ENCODE measurements around the gene SLMAP.

The SLMAP gene

GRCh38 chr3:57729334-57730045 lies 26.6 kb upstream of the SLMAP start:
- H3K4me2 ChIP-seq (ENCODE audit: low read depth, low read length), result no peak overlapping the region
- H3K9me3 ChIP-seq (replicated peaks; ENCODE audit: insufficient read depth, low read length), result no peaks in the 10 kb centered on the region
- DNase-seq, result no peak
- H3K27ac ChIP-seq (ENCODE audit: low read length), result no peak overlapping the region
- no peaks in the 10 kb centered on the region for H3K27me3 ChIP-seq (replicated peaks; ENCODE audit: insufficient read depth, low read length)
- no peaks in the 10 kb centered on the region for H4K20me1 ChIP-seq (ENCODE audit: insufficient read depth, low read length)
- no peaks in the 10 kb centered on the region for H3K79me2 ChIP-seq (ENCODE audit: low read length)
- H3K9me2 ChIP-seq (replicated peaks; ENCODE audit: insufficient read depth, low read length), result no peaks in the 10 kb centered on the region
- H3K9ac ChIP-seq (ENCODE audit: low read length), result no peak overlapping the region
- H3K36me3 ChIP-seq (replicated peaks; ENCODE audit: insufficient read depth, low read length), result no peaks in the 10 kb centered on the region
- H2AFZ ChIP-seq (ENCODE audit: low read length), result no peak overlapping the region
- H3K4me3 ChIP-seq (ENCODE audit: low read length), result no peak overlapping the region
- H3K4me1 ChIP-seq (ENCODE audit: low read length), result no peaks in the 10 kb centered on the region
- H3F3A ChIP-seq (ENCODE audit: insufficient read depth, low read length), result no peaks in the 10 kb centered on the region
- TF ChIP-seq, protein P1, sequence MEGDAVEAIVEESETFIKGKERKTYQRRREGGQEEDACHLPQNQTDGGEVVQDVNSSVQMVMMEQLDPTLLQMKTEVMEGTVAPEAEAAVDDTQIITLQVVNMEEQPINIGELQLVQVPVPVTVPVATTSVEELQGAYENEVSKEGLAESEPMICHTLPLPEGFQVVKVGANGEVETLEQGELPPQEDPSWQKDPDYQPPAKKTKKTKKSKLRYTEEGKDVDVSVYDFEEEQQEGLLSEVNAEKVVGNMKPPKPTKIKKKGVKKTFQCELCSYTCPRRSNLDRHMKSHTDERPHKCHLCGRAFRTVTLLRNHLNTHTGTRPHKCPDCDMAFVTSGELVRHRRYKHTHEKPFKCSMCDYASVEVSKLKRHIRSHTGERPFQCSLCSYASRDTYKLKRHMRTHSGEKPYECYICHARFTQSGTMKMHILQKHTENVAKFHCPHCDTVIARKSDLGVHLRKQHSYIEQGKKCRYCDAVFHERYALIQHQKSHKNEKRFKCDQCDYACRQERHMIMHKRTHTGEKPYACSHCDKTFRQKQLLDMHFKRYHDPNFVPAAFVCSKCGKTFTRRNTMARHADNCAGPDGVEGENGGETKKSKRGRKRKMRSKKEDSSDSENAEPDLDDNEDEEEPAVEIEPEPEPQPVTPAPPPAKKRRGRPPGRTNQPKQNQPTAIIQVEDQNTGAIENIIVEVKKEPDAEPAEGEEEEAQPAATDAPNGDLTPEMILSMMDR (IDR thresholded peaks at IDR 0.05; ENCODE audit: low read length), result no peak
- no peak for TF ChIP-seq EZH2phosphoT487 (IDR thresholded peaks at IDR 0.05; ENCODE audit: low read length)
- no peak for TF ChIP-seq EZH2 (optimal IDR thresholded peaks at IDR 0.05; ENCODE audit: low read depth, low read length)

DNA sequence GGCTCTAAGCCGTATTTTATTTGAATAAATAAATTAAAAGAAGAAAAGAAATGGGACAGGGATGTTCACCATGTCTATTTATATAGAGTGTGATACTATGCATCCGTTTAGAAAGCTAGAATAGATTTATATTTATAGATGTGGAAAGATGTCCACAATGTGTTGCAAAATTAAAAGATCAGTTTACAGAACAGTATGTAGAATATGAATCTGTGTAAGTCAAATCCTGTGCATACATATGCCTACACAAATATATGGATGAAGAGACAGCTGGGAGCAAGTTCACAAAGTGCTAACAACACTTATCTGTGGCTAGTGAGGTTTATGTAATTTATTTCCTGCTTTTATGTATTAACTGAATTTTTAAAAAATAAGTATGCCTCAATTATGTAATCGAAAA lies 25.4 kb upstream of the SLMAP start:
- H3K9me3 ChIP-seq (replicated peaks; ENCODE audit: insufficient read depth, low read length), result no peaks in the 10 kb centered on the region
- no peak overlapping the region for H3K9ac ChIP-seq (ENCODE audit: low read length)
- no peak for DNase-seq
- no peak overlapping the region for H3K4me3 ChIP-seq (ENCODE audit: low read length)
- H3K9me2 ChIP-seq (replicated peaks; ENCODE audit: insufficient read depth, low read length), result no peaks in the 10 kb centered on the region
- no peak overlapping the region for H2AFZ ChIP-seq (ENCODE audit: low read length)
- no peaks in the 10 kb centered on the region for H3K36me3 ChIP-seq (replicated peaks; ENCODE audit: insufficient read depth, low read length)
- no peak overlapping the region for H3K27ac ChIP-seq (ENCODE audit: low read length)
- H4K20me1 ChIP-seq (ENCODE audit: insufficient read depth, low read length), result no peaks in the 10 kb centered on the region
- no peaks in the 10 kb centered on the region for H3F3A ChIP-seq (ENCODE audit: insufficient read depth, low read length)
- no peak overlapping the region for H3K4me2 ChIP-seq (ENCODE audit: low read depth, low read length)
- no peaks in the 10 kb centered on the region for H3K27me3 ChIP-seq (replicated peaks; ENCODE audit: insufficient read depth, low read length)
- TF ChIP-seq EZH2phosphoT487 (IDR thresholded peaks at IDR 0.05; ENCODE audit: low read length), result no peak
- TF ChIP-seq EZH2 (optimal IDR thresholded peaks at IDR 0.05; ENCODE audit: low read depth, low read length), result no peak
- TF ChIP-seq, protein P1 (IDR thresholded peaks at IDR 0.05; ENCODE audit: low read length), result no peak
- H3K79me2 ChIP-seq (ENCODE audit: low read length), result no peaks in the 10 kb centered on the region
- H3K4me1 ChIP-seq (ENCODE audit: low read length), result no peaks in the 10 kb centered on the region

- no peaks in the 10 kb centered on the region for H3F3A ChIP-seq (ENCODE audit: insufficient read depth, low read length)
- H3K79me2 ChIP-seq (ENCODE audit: low read length), result no peaks in the 10 kb centered on the region
- TF ChIP-seq, protein P1 (IDR thresholded peaks at IDR 0.05; ENCODE audit: low read length), result no peak
- no peak for TF ChIP-seq EZH2phosphoT487 (IDR thresholded peaks at IDR 0.05; ENCODE audit: low read length)
- no peak for TF ChIP-seq EZH2 (optimal IDR thresholded peaks at IDR 0.05; ENCODE audit: low read depth, low read length)
- H3K4me1 ChIP-seq (ENCODE audit: low read length), result no peaks in the 10 kb centered on the region
- H3K9me3 ChIP-seq (replicated peaks; ENCODE audit: insufficient read depth, low read length), result no peaks in the 10 kb centered on the region
- no peak overlapping the region for H3K4me3 ChIP-seq (ENCODE audit: low read length)
- no peaks in the 10 kb centered on the region for H3K27me3 ChIP-seq (replicated peaks; ENCODE audit: insufficient read depth, low read length)
- H3K9ac ChIP-seq (ENCODE audit: low read length), result no peak overlapping the region
- no peaks in the 10 kb centered on the region for H4K20me1 ChIP-seq (ENCODE audit: insufficient read depth, low read length)
- no peak for DNase-seq
- no peak overlapping the region for H3K27ac ChIP-seq (ENCODE audit: low read length)
- no peaks in the 10 kb centered on the region for H3K36me3 ChIP-seq (replicated peaks; ENCODE audit: insufficient read depth, low read length)
- no peak overlapping the region for H2AFZ ChIP-seq (ENCODE audit: low read length)
- H3K4me2 ChIP-seq (ENCODE audit: low read depth, low read length), result no peak overlapping the region
- H3K9me2 ChIP-seq (replicated peaks; ENCODE audit: insufficient read depth, low read length), result no peaks in the 10 kb centered on the region
Measured at GRCh38 chr3:57731311-57731710, 24.8 kb upstream of the SLMAP start.

Measured in MM.1S (cell line).